ENCODE results near the gene SUPV3L1.

SUPV3L1 gene

DNA sequence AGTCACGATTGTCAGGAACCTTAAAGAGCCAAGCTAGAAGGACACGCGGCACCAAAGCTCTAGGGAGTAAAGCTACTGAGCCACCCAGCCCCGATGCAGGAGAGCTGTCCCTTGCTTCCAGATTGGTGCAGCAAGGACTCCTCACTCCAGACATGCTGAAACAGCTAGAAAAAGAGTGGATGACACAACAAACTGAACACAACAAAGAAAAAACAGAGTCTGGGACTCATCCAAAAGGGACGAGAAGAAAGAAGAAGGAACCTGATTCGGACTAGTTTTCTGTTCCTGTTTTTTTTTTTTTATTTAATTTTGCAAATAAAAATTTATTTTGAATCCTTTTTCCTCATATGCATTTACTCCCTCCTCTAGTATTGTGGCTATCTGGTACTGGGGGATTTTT lies 28.7 kb downstream of the SUPV3L1 start:
- DNase-seq: no peak

DNA sequence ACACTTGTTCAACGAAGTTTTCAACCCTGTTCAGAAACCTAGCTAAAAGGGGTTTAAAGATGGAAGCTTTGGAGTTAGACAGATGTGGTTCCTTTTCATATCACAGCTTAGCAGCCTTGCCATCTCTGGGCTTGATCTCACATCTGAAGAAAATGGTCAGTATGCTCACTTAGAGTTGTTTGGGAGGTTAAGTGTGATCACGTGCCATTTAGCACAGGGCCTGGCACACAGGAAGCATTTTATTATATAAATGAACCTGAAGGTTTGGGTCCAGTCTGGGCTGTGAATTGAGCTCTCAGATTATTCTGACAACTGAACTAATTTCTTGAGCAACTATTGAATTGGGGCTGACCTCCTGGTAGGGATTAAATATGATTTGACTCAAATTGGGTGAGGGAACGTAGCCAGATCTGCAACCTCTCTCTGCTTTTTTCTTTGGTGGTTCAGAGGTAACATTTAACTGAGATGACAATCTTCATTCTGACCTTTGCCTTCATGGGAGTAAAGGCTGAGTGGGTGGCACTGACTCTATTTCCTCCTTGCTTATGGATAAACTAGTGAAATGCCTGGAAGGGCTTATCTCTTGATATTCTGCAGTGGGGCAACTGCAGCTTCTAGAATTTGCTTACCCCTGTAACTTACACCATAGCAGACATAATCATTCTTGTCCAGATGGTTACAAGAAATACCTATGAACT lies 29.9 kb downstream of the SUPV3L1 start:
- DNase-seq: no peak

DNA sequence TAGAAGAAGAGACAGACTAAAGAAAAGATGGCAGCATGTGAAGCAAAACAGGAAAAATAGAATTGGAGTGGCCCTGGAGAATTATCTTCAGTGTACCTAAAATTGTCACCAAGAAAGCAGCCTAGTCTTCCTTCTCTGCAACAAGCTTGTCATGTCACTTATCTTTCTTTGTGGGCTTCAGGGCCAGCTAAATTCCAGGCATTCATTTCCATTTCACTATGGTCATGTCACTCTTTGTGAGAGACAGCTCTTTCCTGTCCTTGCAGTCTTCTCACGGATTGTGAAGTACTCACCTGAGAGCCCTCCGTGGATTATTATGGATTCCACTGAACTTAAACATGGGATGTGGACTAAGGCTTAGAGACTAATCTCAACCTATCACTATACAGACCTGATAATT lies 31.1 kb downstream of the SUPV3L1 start:
- no peak for DNase-seq

DNA sequence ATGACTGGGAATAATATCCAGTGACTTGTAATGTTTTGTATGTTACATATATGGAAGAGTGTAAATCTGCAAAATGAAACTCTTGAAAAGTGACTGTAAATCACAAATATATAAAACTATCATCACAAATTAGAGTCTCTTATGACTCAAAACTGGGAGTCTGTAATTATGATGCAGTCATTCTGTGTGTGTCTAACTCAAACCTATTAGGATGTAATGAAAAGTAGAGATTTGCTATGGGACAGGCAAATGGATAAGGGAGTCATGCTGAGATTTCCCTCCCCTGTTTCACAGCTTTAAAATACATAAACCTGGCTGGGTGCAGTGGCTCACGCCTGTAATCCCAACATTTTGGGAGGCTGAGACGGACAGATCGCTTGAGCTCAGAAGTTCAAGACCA lies 31.5 kb downstream of the SUPV3L1 start:
- DNase-seq: no peak

DNA sequence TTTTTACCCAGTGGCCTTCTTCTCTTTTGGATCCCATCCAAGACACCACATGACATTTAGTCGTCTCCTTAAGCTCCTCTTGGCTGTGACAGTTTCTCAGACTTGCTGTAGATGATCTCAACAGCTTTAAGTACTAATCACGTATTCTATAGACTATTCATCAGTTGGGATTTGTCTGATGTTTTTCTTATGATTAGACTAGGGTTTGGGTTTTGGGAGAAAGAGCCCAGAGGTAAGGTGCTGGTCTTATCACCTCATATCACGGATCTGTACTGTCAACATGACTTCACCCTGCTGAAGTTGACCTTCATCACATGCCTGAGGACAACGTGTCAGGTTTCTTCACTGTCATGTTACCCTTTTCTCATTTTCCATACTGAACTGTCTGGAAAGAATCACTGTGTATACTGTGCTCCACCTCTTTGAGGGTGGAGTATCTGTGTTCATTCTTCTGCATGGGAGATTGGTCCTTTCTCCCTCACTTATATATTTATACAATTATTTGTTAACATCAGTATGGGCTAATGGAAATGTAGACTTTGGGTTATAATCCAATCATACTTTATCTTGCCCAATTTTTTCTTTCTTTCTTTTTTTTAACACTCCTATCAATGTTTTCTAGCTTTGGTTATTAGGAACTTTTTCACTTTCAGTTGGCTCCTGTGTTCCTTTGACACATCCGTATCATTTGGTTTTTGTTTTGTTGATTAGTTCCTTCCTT lies 33.7 kb downstream of the SUPV3L1 start:
- DNase-seq: peak; percentile 49

DNA sequence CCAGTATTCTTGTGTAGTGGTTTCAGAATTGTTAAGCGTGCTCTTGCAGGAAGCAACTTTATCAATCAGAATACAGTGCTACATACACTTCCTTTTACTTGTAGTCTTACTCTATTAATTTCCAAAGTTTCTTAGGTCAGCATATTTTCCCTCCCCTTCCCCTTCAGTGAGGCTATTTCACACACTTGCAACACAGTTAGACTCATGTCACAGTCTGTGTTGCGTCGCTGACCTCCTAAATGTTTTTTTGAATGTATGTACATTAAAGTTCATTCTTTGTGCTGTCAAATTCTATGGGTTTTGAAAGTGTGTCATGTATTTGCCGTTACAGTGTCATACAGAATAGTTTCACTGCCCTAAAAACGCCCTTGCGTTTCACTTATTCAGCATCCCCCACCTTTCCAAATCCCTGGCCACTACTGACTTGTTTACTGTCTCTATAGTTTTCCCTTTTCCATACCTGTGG lies 34.7 kb downstream of the SUPV3L1 start:
- DNase-seq: no peak

DNA sequence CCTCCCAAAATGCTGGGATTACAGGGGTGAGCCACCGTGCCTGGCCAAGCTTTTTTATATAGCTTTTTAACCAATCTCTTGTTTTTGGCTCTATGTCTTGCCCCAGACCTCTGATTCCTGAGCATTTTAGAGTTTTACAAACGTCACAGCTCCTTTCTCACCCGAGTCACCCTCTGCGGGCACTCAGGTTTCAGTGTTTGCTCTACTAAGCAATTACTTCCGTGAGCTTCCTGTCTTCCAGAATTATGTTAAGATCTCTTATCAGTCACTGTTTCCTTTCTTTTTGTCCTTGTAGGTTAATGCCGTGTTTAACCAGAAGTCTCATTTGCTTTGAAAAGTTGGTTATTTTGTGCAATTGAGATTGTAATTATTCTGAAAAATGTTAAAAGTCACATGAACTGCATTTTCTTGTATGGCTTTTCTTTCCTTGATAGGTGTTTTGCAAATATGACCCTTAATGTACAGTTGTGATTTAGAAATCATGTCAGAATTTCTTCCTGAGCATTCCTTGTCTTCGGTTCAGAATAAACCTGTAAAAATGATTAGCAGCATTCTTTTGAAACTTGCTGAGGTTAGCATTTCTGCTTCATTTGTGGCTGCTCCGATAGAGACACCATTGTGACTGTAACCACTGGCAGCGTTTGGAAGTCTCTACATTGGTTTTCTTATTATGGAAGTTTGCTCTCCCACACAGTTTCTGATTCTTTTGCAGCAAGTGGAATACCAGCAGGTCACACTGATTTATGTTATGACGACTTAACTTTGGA lies 35.6 kb downstream of the SUPV3L1 start:
- DNase-seq: no peak

DNA sequence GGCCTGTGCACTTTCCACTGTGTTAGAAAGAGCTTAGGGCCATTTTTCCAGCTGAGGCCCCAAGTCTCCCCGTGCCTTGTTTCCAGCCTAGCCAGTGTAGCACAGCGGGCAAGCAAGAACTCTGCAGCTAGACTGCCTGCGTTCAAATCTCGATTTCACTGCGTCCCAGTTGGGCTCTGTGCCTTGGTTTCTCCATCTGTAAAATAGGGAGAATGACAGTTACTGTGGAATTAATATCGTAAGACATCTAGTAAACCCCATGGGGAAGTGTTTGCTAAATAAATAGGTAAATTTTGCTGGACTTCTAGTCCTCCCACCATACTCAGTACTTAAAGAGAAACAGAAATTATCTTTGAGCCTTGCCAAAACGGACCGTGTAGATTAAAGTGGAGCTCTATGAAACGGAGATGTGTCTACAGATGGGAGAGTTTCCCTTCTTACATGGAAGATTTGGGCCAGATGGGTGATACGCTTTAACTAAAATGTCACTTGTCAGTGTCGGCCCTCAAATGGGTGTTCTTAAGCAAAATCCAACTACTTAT lies 36.6 kb downstream of the SUPV3L1 start:
- DNase-seq: no peak

DNA sequence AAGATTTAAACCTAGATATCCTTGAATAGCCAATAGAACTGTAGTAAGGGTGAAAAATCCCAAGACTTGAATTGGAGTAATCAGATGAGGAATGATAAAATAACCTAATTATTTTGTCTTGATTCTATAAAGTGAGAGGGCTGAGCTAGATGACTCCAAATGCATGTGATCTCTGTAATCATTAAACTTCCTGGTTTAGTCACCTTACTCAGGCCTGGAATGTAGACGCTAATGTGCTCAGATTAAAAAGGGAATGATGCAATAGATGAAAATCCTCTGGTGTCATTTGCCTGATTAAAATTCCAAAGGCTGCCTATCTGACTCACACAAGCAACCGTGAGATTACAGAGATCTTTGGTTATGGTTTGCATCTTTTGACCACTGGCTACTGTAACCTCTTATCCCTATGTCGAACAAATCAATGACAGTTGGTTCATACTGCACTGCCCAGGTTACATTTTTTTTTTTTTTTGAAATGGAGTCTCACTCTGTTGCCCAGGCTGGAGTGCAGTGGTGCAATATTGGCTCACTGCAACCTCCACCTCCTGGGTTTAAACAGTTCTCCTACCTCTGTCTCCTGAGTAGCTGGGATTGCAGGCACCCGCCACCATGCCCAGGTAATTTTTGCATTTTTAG lies 37.2 kb downstream of the SUPV3L1 start:
- DNase-seq: no peak

DNA sequence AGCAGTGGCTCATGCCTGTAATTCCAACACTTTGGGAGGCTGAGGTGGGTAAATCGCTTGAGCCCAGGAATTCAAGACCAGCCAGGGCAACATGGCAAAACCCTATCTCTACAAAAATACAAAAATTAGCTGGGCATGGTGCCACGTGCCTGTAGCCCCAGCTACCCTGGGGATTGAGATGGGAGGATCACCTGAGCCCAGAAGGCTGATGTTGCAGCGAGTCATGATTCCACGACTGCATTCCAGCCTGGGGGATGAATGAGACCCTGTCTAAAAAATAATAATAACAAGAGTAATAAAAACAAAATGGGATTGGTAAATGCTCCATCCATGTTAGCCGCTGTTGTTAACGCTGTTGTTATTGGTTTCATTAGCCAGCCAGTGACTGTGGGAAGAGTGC lies 38.8 kb downstream of the SUPV3L1 start:
- no peak for DNase-seq

DNA sequence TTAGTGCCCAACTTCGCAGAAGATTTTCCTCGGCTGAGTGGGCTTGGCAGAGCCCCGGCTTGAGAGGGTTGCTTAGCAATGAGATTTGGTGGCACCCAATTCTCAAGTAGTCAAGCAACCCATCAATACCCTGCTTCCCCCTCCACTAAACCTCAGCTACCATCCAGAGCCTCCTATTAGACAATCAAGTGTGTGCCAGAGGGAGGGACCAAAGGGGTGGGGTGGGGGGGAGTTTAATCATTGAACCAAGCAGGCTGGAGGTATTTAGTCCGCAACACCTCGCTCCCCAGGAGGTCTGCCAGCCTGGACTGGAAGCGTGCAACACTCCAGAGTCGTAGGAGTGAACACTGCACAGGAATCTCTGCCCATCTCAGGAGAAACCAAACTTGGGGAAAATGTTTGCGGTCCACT lies 40.0 kb downstream of the SUPV3L1 start, which contains the start of gene HKDC1:
TSS of gene HKDC1 (plus strand) at position 292 of the 411 bp plus-strand sequence. CDS start at position 396, 104 bp downstream.
- DNase-seq: no peak

DNA sequence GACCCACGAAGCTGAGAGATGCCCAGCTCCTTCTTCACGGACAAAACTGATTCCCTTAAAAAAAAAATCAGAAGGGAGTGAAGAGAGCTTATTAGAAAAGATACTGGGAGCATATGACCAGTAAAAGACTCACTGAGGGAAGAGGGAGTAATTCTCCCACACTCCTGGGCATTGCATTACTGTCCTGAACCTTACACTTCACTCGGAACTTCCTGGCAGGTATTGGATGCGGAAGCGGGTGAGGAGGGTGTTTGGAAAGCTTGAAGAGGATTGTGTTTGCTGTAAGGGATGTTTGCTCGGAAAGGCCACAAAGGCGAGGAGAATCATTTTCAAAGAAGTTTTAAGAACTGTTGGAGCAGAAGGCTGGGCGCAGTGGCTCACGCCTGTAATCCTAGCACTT lies 40.5 kb downstream of the SUPV3L1 start:
- no peak for DNase-seq

DNA sequence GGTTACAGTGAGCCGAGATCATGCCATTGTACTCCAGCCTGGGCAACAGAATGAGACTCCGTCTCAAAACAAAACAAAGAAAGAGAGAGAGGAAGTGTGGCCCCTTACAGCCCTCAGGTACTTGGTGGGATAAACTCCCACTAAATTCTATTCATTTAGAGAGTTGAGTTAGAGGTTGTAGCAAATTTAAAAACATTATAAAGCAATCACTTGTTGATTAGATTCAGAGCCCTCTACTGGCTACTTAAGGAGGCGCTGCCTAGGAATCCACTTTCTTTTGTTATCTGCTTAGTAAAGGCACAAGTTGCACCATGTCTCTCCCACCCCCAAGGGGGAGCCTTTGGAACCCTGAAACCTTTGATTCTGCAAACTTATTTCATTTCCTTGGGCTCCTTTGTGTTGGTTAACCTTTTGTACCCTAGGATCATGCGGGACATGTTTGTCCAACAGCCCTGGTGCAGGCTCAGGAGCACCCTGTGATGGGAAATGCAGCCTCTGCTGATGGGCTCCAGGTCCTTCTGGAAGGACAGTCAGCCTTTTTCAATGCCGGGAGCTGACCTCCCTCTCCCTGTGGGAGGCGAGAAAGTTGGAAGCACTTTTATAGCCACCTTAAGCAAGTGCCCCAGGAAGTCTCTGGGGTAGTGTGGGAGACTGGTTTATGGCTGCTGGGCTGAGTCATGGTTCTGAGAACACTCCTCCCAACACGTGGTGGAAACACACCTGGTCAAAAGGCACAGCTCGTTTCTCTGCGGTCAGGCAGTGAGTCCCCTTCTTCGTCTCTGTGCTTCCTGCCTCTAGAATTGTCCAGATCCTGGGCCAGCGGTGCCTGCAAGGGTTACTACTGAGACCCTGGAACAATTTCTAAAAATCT lies 42.4 kb downstream of the SUPV3L1 start:
- peak; percentile 95 for DNase-seq

DNA sequence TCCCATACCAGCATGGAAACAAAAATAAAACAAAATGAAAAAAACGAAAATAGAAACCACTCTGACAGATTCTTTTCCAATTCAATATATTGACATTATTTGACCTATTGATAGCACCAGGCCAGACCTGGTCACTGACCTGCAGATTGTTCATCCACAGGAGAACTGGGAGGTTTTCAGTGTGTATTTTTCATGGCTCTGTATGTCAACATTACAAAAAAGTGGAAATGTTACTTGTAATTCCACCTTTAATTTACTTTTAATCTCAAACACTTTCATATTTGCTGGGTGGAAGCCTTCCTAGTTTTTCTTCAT lies 43.0 kb downstream of the SUPV3L1 start:
- DNase-seq: no peak

DNA sequence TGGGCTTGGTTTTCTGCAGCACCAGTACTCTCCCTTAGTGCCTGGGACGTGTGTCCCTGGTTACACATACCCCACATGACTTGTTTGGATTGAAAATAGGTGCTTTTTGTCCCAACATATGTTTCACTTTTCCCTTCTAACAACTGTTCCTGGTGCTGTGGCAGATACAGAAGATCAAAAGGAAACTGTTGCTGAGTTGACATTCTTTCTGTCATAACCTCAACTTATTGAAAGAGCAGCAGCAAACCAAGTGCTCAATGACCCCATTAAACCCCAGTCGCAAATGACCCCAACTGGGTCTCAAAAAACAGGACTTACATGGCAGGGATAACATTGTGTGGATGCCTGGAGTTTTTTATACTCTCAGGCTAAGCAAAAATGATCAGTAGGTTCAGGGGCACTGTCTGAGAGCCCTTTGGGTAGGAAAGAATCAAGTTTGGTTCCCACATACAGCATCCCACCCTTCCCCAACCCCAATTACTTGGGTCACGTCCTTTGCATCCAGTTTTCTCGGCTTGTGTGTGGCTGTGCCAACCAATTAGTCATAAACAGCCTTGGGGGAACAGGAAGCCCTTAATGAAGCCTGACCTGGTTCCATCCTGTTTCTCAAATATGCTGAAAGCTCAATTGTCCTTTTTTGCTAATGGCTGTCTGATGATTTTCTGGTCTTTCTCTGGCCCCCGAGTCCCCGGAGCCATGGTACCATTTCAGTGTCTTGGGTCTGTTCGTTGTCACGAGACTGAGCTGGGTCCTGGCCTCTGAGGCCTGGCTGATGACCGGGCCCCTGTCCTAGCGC lies 45.0 kb downstream of the SUPV3L1 start:
- no peak for DNase-seq

DNA sequence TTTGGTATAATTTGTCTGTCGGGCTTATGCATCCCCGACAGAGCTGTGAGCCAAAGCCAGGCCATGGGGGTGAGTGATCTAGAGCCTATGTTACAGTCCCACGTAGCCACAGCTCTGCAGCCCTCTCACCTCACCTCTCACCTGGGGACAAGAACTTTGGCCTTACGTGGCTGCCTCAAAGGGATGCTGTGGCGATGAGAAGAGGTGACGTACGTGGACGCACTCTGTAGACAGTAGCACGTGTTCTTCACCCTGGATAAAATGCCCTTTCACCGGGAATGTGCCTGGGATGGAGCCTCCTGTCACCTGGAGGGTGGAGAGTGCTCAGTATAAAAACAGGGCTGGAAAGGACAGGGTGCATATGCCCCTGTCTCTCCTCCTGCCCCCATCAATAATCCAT lies 45.6 kb downstream of the SUPV3L1 start:
- DNase-seq: no peak

DNA sequence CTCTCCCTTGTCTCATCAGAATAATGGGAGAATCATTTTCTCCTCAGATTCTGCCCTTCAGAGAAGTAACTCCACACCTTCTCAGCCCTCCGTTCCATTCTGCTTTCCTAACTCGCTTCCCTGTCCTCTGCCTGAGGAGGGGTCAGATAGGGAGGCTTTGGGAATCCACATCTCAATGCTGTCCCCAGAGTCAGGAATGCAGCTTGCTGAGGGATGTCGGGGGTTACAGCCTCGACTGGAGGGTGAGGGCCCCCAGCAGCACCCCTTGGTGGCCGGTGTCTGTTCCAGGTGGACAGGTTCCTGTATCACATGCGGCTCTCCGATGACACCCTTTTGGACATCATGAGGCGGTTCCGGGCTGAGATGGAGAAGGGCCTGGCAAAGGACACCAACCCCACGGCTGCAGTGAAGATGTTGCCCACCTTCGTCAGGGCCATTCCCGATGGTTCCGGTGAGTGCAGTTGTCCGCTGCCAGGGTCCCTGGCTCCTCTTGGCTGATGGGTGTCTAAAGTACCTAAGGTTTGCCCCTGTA lies 47.0 kb downstream of the SUPV3L1 start:
- DNase-seq: no peak

DNA sequence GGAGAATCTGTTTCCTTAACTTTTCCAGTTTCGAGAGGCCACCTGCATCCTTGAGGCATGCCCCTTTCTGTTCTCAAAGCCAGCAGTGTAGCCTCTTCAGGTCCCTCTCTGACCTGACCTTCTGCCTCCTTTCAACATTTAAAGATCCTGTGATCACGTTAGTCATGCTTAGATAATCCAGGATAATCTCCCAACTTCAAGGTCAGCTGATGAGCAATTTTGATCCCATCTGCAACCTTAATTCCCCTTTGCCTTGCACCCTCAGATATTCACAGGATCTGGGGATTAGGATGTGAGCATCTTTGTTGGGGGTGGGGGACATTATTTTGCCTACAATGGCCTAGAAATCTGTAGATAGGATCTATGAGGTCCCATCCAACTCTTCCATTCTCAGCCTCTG lies 48.1 kb downstream of the SUPV3L1 start:
- no peak for DNase-seq

DNA sequence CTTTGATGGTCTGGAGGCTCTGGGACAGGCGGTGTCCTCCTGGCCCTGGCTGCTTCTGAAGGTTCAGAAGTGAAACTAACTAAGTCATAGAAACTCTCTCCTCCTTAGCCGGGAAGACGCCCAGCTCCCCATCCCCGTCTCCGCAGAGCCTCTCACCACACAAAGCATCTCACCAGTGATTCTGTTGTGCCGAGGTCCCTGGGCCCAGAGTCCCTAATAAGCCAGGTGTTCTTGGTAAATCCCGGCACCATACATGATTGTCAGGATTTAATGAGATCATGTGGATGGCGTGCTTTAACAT lies 49.5 kb downstream of the SUPV3L1 start:
- DNase-seq: no peak

DNA sequence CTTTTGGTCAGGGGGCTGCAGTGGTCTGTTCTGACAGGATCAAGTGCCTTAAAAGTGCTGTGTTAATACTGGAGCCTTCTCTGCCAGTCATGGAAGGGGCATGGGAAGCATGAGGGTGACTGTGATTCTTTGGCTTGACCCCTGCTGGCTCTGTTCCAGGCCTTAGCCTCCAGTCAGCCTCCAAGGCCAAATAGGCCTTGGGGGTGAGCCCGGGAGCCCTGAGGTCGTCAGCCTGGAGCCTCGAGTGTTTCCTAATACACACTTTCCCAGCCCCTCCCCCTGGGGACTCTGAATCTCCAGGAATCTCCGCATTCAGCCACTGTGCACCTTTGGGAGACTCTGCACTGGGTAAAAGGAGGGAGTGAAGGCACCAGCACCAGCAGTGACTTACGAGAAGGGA lies 50.1 kb downstream of the SUPV3L1 start:
- DNase-seq: no peak

DNA sequence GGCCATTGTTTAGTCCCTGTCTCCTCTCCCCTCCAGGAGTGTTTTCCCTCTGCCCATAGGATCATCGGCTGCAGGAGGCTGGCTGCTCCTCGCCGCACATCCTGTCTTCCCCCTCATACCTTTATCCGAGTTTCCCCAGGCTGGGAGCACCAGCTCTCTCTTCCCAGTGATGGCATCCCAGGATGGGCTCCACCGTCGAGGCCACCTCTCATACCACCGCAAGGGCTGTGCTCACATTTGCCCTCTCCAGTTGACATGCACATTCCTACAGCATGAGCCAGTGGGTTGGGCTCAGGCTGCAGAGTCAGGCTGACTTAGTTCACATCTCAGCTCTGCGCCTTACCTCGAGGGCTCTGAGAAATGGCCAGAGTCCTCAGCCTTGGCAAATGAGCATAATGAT lies 52.2 kb downstream of the SUPV3L1 start:
- DNase-seq: no peak

Measured in hematopoietic multipotent progenitor cell treated with erythropoietin and hydrocortisone succinate and interleukin-3 and kit ligand, for 6 days (in vitro differentiated cells).